Karpas-422 (cell line): ENCODE data around the gene PRRG4. TPM values are rescaled to one million over a fixed set of nuclear protein-coding genes. Genes with fewer than 3 reads are reported as not detected.
A peak's percentile ranks its signal among the peaks of the same experiment; 100 is the strongest.
"Not testable (repeated sequence)": the region's sequence is repeated elsewhere in the genome, so short reads cannot be mapped to it uniquely, and the experiment has no call there.

Source experiments
- DNase-seq: peaks from one replicate; pipeline ENCODE4 v3.0.0-alpha.2; 2015
- H2AFZ ChIP-seq: fragments of 200-600 bp; sonication (generic); 2 replicates; pipeline ENCODE4 v1.6.1; 2014; ENCODE audit warnings: antibody characterized with exemption, low read length, mixed read lengths
- H3K27ac ChIP-seq: fragments of 200-600 bp; sonication (generic); 2 replicates; pipeline ENCODE4 v1.5.1; 2014; ENCODE audit warnings: mild to moderate bottlenecking, low read length, moderate library complexity
- H3K27me3 ChIP-seq: fragments of 200-600 bp; sonication (generic); 2 replicates; pipeline ENCODE4 v1.6.1; 2014; ENCODE audit warnings: low read length, mixed read lengths
- H3K36me3 ChIP-seq: fragments of 200-600 bp; sonication (generic); 2 replicates; pipeline ENCODE4 v1.6.1; 2014; ENCODE audit warnings: low read length, mixed read lengths; ENCODE audit not compliant: insufficient read depth
- H3K4me1 ChIP-seq: fragments of 200-600 bp; sonication (generic); 2 replicates; pipeline ENCODE4 v1.6.1; 2014; ENCODE audit warnings: mild to moderate bottlenecking, low read length, mixed read lengths
- H3K4me2 ChIP-seq: fragments of 200-600 bp; sonication (generic); 2 replicates; pipeline ENCODE4 v1.6.1; 2014; ENCODE audit warnings: low read length, low read depth, mild to moderate bottlenecking; ENCODE audit not compliant: poor library complexity, severe bottlenecking
- H3K4me3 ChIP-seq: fragments of 200-600 bp; sonication (generic); 2 replicates; pipeline ENCODE4 v1.5.1; 2014; ENCODE audit warnings: mild to moderate bottlenecking, antibody characterized with exemption, low read length, mixed read lengths
- H3K79me2 ChIP-seq: fragments of 200-600 bp; sonication (generic); 2 replicates; pipeline ENCODE4 v1.6.1; 2014; ENCODE audit warnings: mild to moderate bottlenecking, low read length, mixed read lengths
- H3K9ac ChIP-seq: fragments of 200-600 bp; sonication (generic); 2 replicates; pipeline ENCODE4 v1.6.0; 2014; ENCODE audit warnings: low read length
- H3K9me2 ChIP-seq: fragments of 200-600 bp; sonication (generic), shearing (Covaris generic); replicated peaks from 2 replicates; pipeline ENCODE4 v1.6.0; 2014; ENCODE audit warnings: mild to moderate bottlenecking, low read length, moderate library complexity; ENCODE audit not compliant: insufficient read depth
- H3K9me3 ChIP-seq: fragments of 300-700, 200-600 bp; sonication (generic); 2 replicates; pipeline ENCODE4 v1.6.1; 2014; ENCODE audit warnings: low read length, mixed read lengths
- H4K20me1 ChIP-seq: fragments of 200-600 bp; sonication (generic); 2 replicates; pipeline ENCODE4 v1.6.1; 2014; ENCODE audit warnings: mild to moderate bottlenecking, antibody characterized with exemption, low read length, low read depth; ENCODE audit not compliant: insufficient read depth
- total RNA-seq: library from RNA; depleted of rRNA; stranded (reverse); fragments of >200 nt; shearing (Covaris generic); gene quantifications from 2 replicates; pipeline ENCODE4 v1.2.3, GENCODE V29; 2014; ENCODE audit warnings: low replicate concordance

Gene PRRG4
- total RNA-seq, 1 experiment from 2014 or later: 0.19 TPM

- no peaks in the 10 kb centered on the region for H3K9me3 ChIP-seq
- H3K4me3 ChIP-seq: no peak overlapping the region
- no peak overlapping the region for H3K27ac ChIP-seq
- H3K79me2 ChIP-seq: no peaks in the 10 kb centered on the region
- no peaks in the 10 kb centered on the region for H4K20me1 ChIP-seq
- no peak overlapping the region for H3K4me2 ChIP-seq
- H3K27me3 ChIP-seq: 0 out of 2 replicates have a peak, but pooled peaks cover 2% of the 10 kb centered on the region
- H2AFZ ChIP-seq: no peak overlapping the region
- H3K9ac ChIP-seq: no peak overlapping the region
- 0 out of 2 replicates have a peak, but pooled peaks cover 4% of the 10 kb centered on the region for H3K4me1 ChIP-seq
- H3K36me3 ChIP-seq: no peaks in the 10 kb centered on the region
- no peak for DNase-seq
- H3K9me2 ChIP-seq: no peaks in the 10 kb centered on the region
Observed at GRCh38 chr11:32851251-32851650, 21.5 kb downstream of the PRRG4 start.

- no peak overlapping the region for H2AFZ ChIP-seq
- no peaks in the 10 kb centered on the region for H3K9me2 ChIP-seq
Observed at GRCh38 chr11:32852207-32852606, 22.5 kb downstream of the PRRG4 start.

GRCh38 chr11:32855601-32856000, 25.9 kb downstream of the PRRG4 start:
- Histone ChIP-seq H3K4me2 (no peak overlapping the region), H3K79me2 (no peaks in the 10 kb centered on the region), H3K4me3 (no peak overlapping the region), H3K27me3 (no peaks in the 10 kb centered on the region), H3K4me1 (0 out of 2 replicates have a peak, but pooled peaks cover 4% of the 10 kb centered on the region), H2AFZ (no peak overlapping the region), H3K27ac (no peak overlapping the region), H3K36me3 (no peaks in the 10 kb centered on the region), H4K20me1 (no peaks in the 10 kb centered on the region), H3K9me2 (no peaks in the 10 kb centered on the region), H3K9me3 (no peaks in the 10 kb centered on the region), H3K9ac (no peak overlapping the region)
- no peak for DNase-seq

More at GRCh38 chr11:32852207-32852606, 22.5 kb downstream of the PRRG4 start:
- H4K20me1 ChIP-seq: no peaks in the 10 kb centered on the region
- no peaks in the 10 kb centered on the region for H3K9me3 ChIP-seq
- DNase-seq: no peak
- H3K79me2 ChIP-seq: no peaks in the 10 kb centered on the region
- 0 out of 2 replicates have a peak, but pooled peaks cover 2% of the 10 kb centered on the region for H3K27me3 ChIP-seq
- no peak overlapping the region for H3K9ac ChIP-seq
- no peak overlapping the region for H3K27ac ChIP-seq
- H3K4me1 ChIP-seq: 0 out of 2 replicates have a peak, but pooled peaks cover 4% of the 10 kb centered on the region
- H3K4me3 ChIP-seq: no peak overlapping the region
- H3K36me3 ChIP-seq: no peaks in the 10 kb centered on the region
- H3K4me2 ChIP-seq: no peak overlapping the region

GRCh38 chr11:32858731-32859130, 29.0 kb downstream of the PRRG4 start:
- Histone ChIP-seq H2AFZ (no peak overlapping the region), H3K4me1 (0 out of 2 replicates have a peak, but pooled peaks cover 4% of the 10 kb centered on the region), H3K79me2 (no peaks in the 10 kb centered on the region), H3K27ac (no peak overlapping the region), H3K27me3 (no peaks in the 10 kb centered on the region), H3K9me2 (no peaks in the 10 kb centered on the region), H3K9me3 (no peaks in the 10 kb centered on the region), H3K36me3 (no peaks in the 10 kb centered on the region), H4K20me1 (no peaks in the 10 kb centered on the region), H3K9ac (no peak overlapping the region), H3K4me2 (no peak overlapping the region), H3K4me3 (no peak overlapping the region)
- DNase-seq: peak; percentile 51

GRCh38 chr11:32861850-32862577, 32.3 kb downstream of the PRRG4 start:
- H3K79me2 ChIP-seq: no peaks in the 10 kb centered on the region
- no peak overlapping the region for H3K4me2 ChIP-seq

GRCh38 chr11:32864555-32864954, 34.8 kb downstream of the PRRG4 start:
- Histone ChIP-seq H3K27me3 (no peaks in the 10 kb centered on the region), H4K20me1 (no peaks in the 10 kb centered on the region), H3K4me1 (no peaks in the 10 kb centered on the region), H3K79me2 (no peaks in the 10 kb centered on the region), H3K4me3 (no peak overlapping the region), H3K36me3 (no peaks in the 10 kb centered on the region), H3K9me2 (no peaks in the 10 kb centered on the region), H3K9ac (no peak overlapping the region), H3K9me3 (no peaks in the 10 kb centered on the region), H3K4me2 (no peak overlapping the region), H3K27ac (no peak overlapping the region), H2AFZ (no peak overlapping the region)
- no peak for DNase-seq

More at GRCh38 chr11:32861850-32862577, 32.3 kb downstream of the PRRG4 start:
- no peak for DNase-seq
- Histone ChIP-seq H3K4me1 (no peaks in the 10 kb centered on the region), H3K4me3 (no peak overlapping the region), H4K20me1 (no peaks in the 10 kb centered on the region), H3K9me2 (no peaks in the 10 kb centered on the region), H3K27ac (no peak overlapping the region), H3K9me3 (no peaks in the 10 kb centered on the region), H2AFZ (no peak overlapping the region), H3K27me3 (no peaks in the 10 kb centered on the region), H3K9ac (no peak overlapping the region), H3K36me3 (no peaks in the 10 kb centered on the region)

GRCh38 chr11:32868752-32869151, 39.0 kb downstream of the PRRG4 start:
- H3K79me2 ChIP-seq, H3K9me3 ChIP-seq, H3K9ac ChIP-seq, H3K36me3 ChIP-seq, H3K4me2 ChIP-seq, H3K4me3 ChIP-seq, H3K9me2 ChIP-seq, H3K27me3 ChIP-seq, DNase-seq, H3K4me1 ChIP-seq, H2AFZ ChIP-seq, H4K20me1 ChIP-seq, H3K27ac ChIP-seq: not testable (repeated sequence)

- Histone ChIP-seq H3K9me2 (no peaks in the 10 kb centered on the region), H3K4me2 (no peak overlapping the region), H2AFZ (no peak overlapping the region), H3K4me1 (no peaks in the 10 kb centered on the region), H4K20me1 (no peaks in the 10 kb centered on the region), H3K36me3 (no peaks in the 10 kb centered on the region), H3K27ac (no peak overlapping the region), H3K4me3 (no peak overlapping the region), H3K9ac (no peak overlapping the region), H3K79me2 (no peaks in the 10 kb centered on the region), H3K27me3 (no peaks in the 10 kb centered on the region), H3K9me3 (no peaks in the 10 kb centered on the region)
- peak; percentile 79 for DNase-seq
Observed at GRCh38 chr11:32870676-32871075, 40.9 kb downstream of the PRRG4 start.
